Measurements from ENCODE around the gene BORCS5. TPM values are rescaled to one million over a fixed set of nuclear protein-coding genes. Genes with fewer than 3 reads are reported as not detected.
A peak's percentile ranks its signal among the peaks of the same experiment; 100 is the strongest.
"Not testable (repeated sequence)": the region's sequence is repeated elsewhere in the genome, so short reads cannot be mapped to it uniquely, and the experiment has no call there.

Gene BORCS5
- total RNA-seq, 1 experiment from 2014 or later: 11.5 TPM

DNA sequence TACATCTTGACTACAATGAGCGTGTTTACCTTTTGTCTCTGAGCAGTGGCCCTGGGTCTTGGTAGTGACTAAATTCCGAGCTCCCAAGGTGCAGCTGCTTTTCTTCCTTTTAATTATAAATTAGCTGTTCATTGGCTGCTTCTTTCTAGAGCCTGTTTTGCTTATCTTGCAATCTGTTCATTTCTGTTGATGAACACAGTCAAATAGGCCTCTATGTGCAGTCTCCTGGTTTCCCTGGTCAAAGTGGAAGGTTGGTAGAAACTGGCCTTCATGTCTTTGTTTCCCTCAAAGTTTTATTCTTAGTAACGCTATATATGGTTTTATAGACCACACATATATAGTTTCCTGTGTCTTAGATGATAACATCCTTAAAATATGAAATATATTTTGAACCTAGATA lies 111.7 kb downstream of the BORCS5 start:
- no peak overlapping the region for H3K27ac Mint-ChIP-seq (ENCODE audit: unreplicated experiment)
- DNase-seq: no peak
- H3K27me3 Mint-ChIP-seq (ENCODE audit: unreplicated experiment): no peaks in the 10 kb centered on the region
- no TSS peak for BruUV-seq (replicated peaks)
- intact Hi-C loops (cut with micrococcal nuclease; ENCODE audit: unreplicated experiment): no loop called here
- TF ChIP-seq, protein P1, sequence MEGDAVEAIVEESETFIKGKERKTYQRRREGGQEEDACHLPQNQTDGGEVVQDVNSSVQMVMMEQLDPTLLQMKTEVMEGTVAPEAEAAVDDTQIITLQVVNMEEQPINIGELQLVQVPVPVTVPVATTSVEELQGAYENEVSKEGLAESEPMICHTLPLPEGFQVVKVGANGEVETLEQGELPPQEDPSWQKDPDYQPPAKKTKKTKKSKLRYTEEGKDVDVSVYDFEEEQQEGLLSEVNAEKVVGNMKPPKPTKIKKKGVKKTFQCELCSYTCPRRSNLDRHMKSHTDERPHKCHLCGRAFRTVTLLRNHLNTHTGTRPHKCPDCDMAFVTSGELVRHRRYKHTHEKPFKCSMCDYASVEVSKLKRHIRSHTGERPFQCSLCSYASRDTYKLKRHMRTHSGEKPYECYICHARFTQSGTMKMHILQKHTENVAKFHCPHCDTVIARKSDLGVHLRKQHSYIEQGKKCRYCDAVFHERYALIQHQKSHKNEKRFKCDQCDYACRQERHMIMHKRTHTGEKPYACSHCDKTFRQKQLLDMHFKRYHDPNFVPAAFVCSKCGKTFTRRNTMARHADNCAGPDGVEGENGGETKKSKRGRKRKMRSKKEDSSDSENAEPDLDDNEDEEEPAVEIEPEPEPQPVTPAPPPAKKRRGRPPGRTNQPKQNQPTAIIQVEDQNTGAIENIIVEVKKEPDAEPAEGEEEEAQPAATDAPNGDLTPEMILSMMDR (IDR thresholded peaks at IDR 0.05; ENCODE audit: unreplicated experiment): no peak
- CTCF ChIA-PET: no interaction called here
- H3K9me3 Mint-ChIP-seq (ENCODE audit: low read depth, unreplicated experiment): no peaks in the 10 kb centered on the region
- H3K4me1 Mint-ChIP-seq (ENCODE audit: low read depth, unreplicated experiment): no peaks in the 10 kb centered on the region
- no peak overlapping the region for H3K4me3 Mint-ChIP-seq (ENCODE audit: low read depth, unreplicated experiment)
- no peaks in the 10 kb centered on the region for H3K36me3 Mint-ChIP-seq (ENCODE audit: insufficient read depth, unreplicated experiment)

DNA sequence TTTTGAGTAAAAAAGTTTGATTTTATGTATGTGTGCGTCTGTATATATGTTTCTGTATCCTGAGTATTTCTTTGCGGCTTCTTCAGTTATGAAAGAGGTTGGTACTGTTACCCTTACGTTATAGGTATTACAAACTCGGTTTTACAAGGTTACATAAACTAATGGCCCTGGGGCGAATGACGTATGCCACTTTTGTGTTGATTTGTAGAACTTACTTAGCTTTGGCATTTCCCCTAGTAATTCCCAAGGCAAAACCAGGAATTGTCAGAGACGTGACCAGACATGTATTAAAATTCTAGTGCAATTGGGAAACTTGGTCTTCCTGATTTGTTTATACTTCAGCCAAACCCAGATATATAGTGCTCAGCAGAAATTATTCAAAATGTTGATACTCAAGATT lies 112.5 kb downstream of the BORCS5 start:
- H3K36me3 Mint-ChIP-seq (ENCODE audit: insufficient read depth, unreplicated experiment): peaks cover 1% of the 10 kb centered on the region
- no peaks in the 10 kb centered on the region for H3K9me3 Mint-ChIP-seq (ENCODE audit: low read depth, unreplicated experiment)
- TF ChIP-seq, protein P1 (IDR thresholded peaks at IDR 0.05; ENCODE audit: unreplicated experiment): no peak
- intact Hi-C loops (cut with micrococcal nuclease; ENCODE audit: unreplicated experiment): no loop called here
- BruUV-seq (replicated peaks): no TSS peak
- H3K4me1 Mint-ChIP-seq (ENCODE audit: low read depth, unreplicated experiment): no peaks in the 10 kb centered on the region
- H3K27ac Mint-ChIP-seq (ENCODE audit: unreplicated experiment): no peak overlapping the region
- CTCF ChIA-PET: no interaction called here
- no peak overlapping the region for H3K4me3 Mint-ChIP-seq (ENCODE audit: low read depth, unreplicated experiment)
- no peaks in the 10 kb centered on the region for H3K27me3 Mint-ChIP-seq (ENCODE audit: unreplicated experiment)
- DNase-seq: no peak

DNA sequence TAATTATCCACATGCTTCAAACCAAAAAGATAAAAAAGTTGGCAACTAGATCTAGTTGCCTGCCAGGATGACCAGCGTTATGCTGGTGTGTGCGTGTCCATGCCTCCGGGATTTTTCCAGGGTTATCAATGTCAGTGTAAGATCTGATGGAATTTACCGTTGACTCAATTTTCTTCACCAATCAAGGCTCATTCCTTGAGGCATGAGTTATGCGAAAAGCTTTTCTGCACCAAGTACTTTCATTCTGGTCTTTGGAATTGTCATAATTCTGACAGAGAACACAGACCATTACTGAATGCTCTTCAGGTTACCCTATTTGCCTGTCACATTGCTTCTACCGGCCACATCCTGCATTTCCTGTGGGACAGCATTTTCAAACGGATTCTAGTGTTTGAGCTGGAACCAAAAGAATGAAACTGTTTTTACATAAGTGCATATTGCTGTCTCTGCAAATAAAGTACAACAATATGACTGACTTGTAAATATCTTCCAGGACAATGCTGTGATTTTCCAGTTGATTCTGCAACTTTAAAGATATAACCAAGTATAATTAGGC lies 114.0 kb downstream of the BORCS5 start:
- H3K27ac Mint-ChIP-seq (ENCODE audit: unreplicated experiment): no peak overlapping the region

DNA sequence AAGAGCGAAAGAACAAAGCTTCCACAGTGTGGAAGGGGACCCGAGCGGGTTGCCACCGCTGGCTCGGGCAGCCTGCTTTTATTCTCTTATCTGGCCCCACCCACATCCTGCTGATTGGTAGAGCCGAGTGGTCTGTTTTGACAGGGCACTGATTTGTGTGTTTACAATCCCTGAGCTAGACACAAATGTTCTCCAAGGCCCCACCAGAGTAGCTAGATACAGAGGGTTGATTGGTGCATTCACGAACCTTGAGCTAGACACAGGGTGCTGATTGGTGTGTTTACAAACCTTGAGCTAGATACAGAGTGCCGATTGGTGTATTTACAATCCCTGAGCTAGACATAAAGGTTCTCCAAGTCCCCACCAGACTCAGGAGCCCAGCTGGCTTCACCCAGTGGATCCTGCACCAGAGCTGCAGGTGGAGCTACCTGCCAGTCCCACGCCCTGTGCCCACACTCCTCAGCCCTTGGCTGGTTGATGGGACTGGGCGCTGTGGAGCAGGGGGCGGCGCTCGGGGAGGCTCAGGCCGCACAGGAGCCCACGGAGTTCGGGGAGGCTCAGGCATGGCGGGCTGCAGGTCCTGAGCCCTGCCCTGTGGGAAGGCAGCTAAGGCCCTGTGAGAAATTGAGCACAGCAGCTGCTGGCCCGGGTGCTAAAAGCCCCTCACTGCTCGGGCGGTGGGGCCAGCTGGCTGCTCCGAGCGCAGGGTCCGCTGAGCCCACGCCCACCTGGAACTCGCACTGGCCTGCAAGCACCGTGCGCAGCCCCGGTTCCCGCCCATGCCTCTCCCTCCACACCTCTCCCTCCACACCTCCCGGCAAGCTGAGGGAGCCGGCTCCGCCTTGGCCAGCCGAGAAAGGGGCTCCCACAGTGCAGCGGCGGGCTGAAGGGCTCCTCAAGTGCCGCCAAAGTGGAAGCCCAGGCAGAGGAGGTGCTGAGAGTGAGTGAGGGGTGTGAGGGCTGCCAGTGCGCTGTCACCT lies 115.4 kb downstream of the BORCS5 start:
- intact Hi-C loops (cut with micrococcal nuclease; ENCODE audit: unreplicated experiment); H3K4me1 Mint-ChIP-seq (ENCODE audit: low read depth, unreplicated experiment); H3K27ac Mint-ChIP-seq (ENCODE audit: unreplicated experiment); DNase-seq; H3K4me3 Mint-ChIP-seq (ENCODE audit: low read depth, unreplicated experiment); H3K9me3 Mint-ChIP-seq (ENCODE audit: low read depth, unreplicated experiment); CTCF ChIA-PET; H3K27me3 Mint-ChIP-seq (ENCODE audit: unreplicated experiment); H3K36me3 Mint-ChIP-seq (ENCODE audit: insufficient read depth, unreplicated experiment); BruUV-seq (replicated peaks): not testable (repeated sequence)

More for the DNA sequence above, 114.0 kb downstream of the BORCS5 start:
- H3K36me3 Mint-ChIP-seq (ENCODE audit: insufficient read depth, unreplicated experiment): peaks cover 9% of the 10 kb centered on the region
- intact Hi-C loops (cut with micrococcal nuclease; ENCODE audit: unreplicated experiment): no loop called here
- no TSS peak for BruUV-seq (replicated peaks)
- CTCF ChIA-PET: no interaction called here
- H3K4me3 Mint-ChIP-seq (ENCODE audit: low read depth, unreplicated experiment): no peak overlapping the region
- H3K4me1 Mint-ChIP-seq (ENCODE audit: low read depth, unreplicated experiment): no peaks in the 10 kb centered on the region
- no peaks in the 10 kb centered on the region for H3K27me3 Mint-ChIP-seq (ENCODE audit: unreplicated experiment)
- no peaks in the 10 kb centered on the region for H3K9me3 Mint-ChIP-seq (ENCODE audit: low read depth, unreplicated experiment)
- no peak for DNase-seq
- TF ChIP-seq, protein P1 (IDR thresholded peaks at IDR 0.05; ENCODE audit: unreplicated experiment): no peak

DNA sequence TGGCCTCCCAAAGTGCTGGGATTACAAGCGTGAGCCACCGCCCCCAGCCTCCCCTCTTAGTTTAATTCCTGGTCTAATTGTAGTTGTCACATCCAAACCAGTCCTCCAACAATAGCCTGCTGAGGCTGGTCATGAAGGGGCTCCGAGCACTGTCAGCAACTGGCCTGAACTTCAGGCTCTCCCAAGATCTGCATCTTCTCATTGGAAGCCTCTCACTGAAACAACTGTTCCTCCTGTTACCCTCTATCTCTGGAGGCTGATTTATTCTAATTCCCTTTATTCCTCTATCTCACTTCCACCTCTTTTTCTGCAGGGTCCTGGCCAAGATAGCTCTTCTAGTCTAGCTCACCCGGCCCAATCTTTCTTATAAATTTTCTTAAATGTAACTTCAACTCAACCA lies 116.3 kb downstream of the BORCS5 start:
- H3K27me3 Mint-ChIP-seq (ENCODE audit: unreplicated experiment): no peaks in the 10 kb centered on the region

More for the DNA sequence above, 116.3 kb downstream of the BORCS5 start:
- Mint-ChIP-seq H3K27ac (ENCODE audit: unreplicated experiment) (peak overlapping the region; percentile 7), H3K4me1 (ENCODE audit: low read depth, unreplicated experiment) (no peaks in the 10 kb centered on the region), H3K4me3 (ENCODE audit: low read depth, unreplicated experiment) (no peak overlapping the region), H3K36me3 (ENCODE audit: insufficient read depth, unreplicated experiment) (peaks cover 9% of the 10 kb centered on the region), H3K9me3 (ENCODE audit: low read depth, unreplicated experiment) (no peaks in the 10 kb centered on the region)
- no TSS peak for BruUV-seq (replicated peaks)
- TF ChIP-seq, protein P1 (IDR thresholded peaks at IDR 0.05; ENCODE audit: unreplicated experiment): no peak
- CTCF ChIA-PET: no interaction called here
- no peak for DNase-seq
- intact Hi-C loops (cut with micrococcal nuclease; ENCODE audit: unreplicated experiment): no loop called here
